Thymus (tissue), 11 donors: Measurements from ENCODE around the gene ZNF521. TPM values are rescaled to one million over a fixed set of nuclear protein-coding genes. Genes with fewer than 3 reads are reported as not detected.

Experiments
- DNase-seq, 9 donors: peaks; one replicate each; pipeline ENCODE4 v3.0.0-alpha.2; 2013; ENCODE audit warnings: low spot score in 9 of 9, low read depth in 6 of 9, missing footprints in 1 of 9
- H3K27ac ChIP-seq, 2 donors: one replicate each; pipeline ENCODE4 v1.5.1; 2013; ENCODE audit warnings: control low read depth in 1 of 2, low read depth in 1 of 2, low read length in 1 of 2, mild to moderate bottlenecking in 1 of 2, moderate library complexity in 1 of 2
- H3K27me3 ChIP-seq, 2 donors: one replicate each; pipeline ENCODE4 v1.5.1; 2013; ENCODE audit warnings: low read length in 1 of 2; ENCODE audit not compliant: control insufficient read depth in 2 of 2, insufficient read depth in 1 of 2
- H3K36me3 ChIP-seq, 2 donors: one replicate each; pipeline ENCODE4 v1.5.1; 2013; ENCODE audit warnings: low read length in 1 of 2, mild to moderate bottlenecking in 1 of 2, moderate library complexity in 1 of 2; ENCODE audit not compliant: control insufficient read depth in 2 of 2, insufficient read depth in 2 of 2
- H3K4me1 ChIP-seq, 2 donors: one replicate each; pipeline ENCODE4 v1.5.1; 2013; ENCODE audit warnings: low read length in 2 of 2; ENCODE audit not compliant: control insufficient read depth in 2 of 2, insufficient read depth in 2 of 2
- H3K4me3 ChIP-seq, 2 donors: one replicate each; pipeline ENCODE4 v1.5.1; 2013; ENCODE audit warnings: low read length in 2 of 2, control low read depth in 1 of 2, mild to moderate bottlenecking in 1 of 2
- H3K9me3 ChIP-seq, 2 donors: one replicate each; pipeline ENCODE4 v1.5.1; 2013; ENCODE audit warnings: low read length in 1 of 2, mild to moderate bottlenecking in 1 of 2; ENCODE audit not compliant: control insufficient read depth in 2 of 2, insufficient read depth in 1 of 2
- WGBS: extraction: QIAGEN DNeasy Blood & Tissue Kit; methylation state at CpG from one replicate; pipeline ENCODE4 v1.1.7; 2013; 5-methylcytosine and 5-hydroxymethylcytosine counted together
- polyA plus RNA-seq: library from polyadenylated mRNA; stranded (reverse); fragments of 200-250 nt; gene quantifications from one replicate; pipeline ENCODE4 v1.2.3, GENCODE V29; 2013
- total RNA-seq: library from RNA; stranded (reverse); fragments of 120-200 nt; gene quantifications from one replicate; pipeline ENCODE4 v1.2.4, GENCODE V29; 2013
- donor health status: healthy.

ZNF521 gene
- total and polyA plus RNA-seq, 2 donors, result 3.7 to 9.2 TPM

DNA sequence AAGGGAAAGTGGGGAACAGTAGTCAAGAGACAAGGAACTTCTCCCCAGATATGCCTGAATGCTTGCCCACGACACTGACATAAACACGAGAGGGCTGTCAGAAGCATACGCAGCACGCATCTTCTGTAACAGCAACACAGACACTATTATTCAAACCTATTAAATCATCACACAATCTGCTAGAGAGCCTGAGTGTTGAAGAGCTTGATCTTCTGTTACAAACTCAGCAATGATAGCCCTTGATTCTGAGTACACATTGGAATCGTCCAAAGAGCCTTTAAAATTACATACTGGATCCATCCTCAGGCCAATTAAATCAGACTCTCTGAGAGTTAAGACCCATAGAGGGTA lies 111.6 kb downstream of the ZNF521 start:
- Histone ChIP-seq H3K27me3 (no peaks in the 10 kb centered on the region), H3K36me3 (no peaks in the 10 kb centered on the region), H3K9me3 (no peaks in the 10 kb centered on the region), H3K4me3 (no peak overlapping the region), H3K4me1 (peaks cover 7 to 25% of the 10 kb centered on the region in 2 donors), H3K27ac (no peak overlapping the region)
- 96% methylated on average over 5 of the region's 5 CpGs for WGBS
- DNase-seq, result no peak

DNA sequence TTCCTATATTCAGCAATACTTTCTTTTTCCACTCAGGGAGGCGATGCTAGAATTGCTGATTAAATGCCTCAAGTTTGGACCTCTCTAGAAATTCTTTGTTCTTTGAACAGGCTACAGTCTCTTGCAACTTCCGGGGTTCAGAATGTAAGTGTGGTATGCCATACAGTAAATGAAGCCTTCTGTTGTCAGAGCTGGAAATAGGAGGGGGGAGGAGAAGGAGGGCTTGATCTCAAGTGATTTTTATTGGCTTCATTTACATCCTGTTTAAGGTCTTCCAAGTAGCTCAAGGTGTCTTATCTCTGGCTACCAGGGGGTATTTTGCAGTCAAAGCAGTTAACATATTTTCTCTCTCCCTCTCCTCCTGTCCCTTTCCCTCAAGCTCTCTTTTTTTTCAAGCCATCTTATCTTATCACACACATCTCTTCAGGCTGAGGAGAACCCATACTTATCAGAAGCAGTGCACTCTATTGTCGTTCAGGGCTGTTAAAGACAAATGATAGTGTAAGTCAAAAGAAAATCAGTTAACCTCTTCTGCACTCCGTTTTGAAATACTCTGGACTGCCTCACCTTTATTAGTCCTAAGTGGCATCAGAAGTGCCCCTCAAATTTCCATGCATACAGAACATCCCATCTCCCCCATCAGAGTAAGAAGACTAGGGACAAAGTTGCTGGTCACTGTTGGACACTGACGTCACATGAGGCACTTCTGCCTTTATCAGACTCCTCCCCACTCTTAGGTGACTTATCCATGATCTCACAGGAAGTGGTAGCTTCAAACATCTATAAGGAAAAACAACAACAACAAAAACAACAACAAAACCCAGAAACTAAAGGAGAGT lies 112.2 kb downstream of the ZNF521 start:
- no peaks in the 10 kb centered on the region for H3K9me3 ChIP-seq
- no peaks in the 10 kb centered on the region for H3K36me3 ChIP-seq
- peak in 8 of 9 donors; percentile 36 to 83 (median 58) for DNase-seq
- H3K4me3 ChIP-seq, result no peak overlapping the region
- H3K4me1 ChIP-seq, result peaks cover 7 to 25% of the 10 kb centered on the region in 2 donors
- H3K27me3 ChIP-seq, result no peaks in the 10 kb centered on the region
- peak overlapping the region in 1 of 2 donors; percentile 75 for H3K27ac ChIP-seq
- 18% methylated on average over 5 of the region's 5 CpGs for WGBS

DNA sequence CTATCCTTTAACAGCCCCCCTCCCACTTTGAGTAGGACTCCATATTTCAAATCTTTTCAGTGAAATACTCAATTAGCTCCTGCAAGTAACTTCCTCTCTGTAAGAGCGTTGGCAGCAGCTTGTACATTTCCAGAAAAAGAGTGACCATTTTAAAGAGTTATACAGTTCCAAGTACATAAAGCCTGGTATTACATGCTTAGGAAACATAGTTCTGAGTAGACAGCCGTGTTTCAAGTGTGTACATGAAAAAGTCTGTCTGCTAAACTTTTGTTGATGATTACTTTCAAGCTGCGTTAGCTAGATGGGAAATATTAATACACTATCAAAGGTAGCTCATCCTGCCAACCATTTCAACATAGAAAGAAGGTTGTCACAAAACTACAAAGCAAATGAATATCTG lies 112.8 kb downstream of the ZNF521 start:
- no peak for DNase-seq
- H3K27me3 ChIP-seq, result no peaks in the 10 kb centered on the region
- no peaks in the 10 kb centered on the region for H3K9me3 ChIP-seq
- H3K36me3 ChIP-seq, result no peaks in the 10 kb centered on the region
- H3K4me3 ChIP-seq, result no peak overlapping the region
- H3K27ac ChIP-seq, result peak overlapping the region in 1 of 2 donors; percentile 75
- WGBS, result 42% methylated on average over 3 of the region's 3 CpGs
- H3K4me1 ChIP-seq, result peaks cover 7 to 22% of the 10 kb centered on the region in 2 donors

GRCh38 chr18:25237571-25238267 lies 114.2 kb downstream of the ZNF521 start:
- DNase-seq, result peak in 1 of 9 donors; percentile 16
- WGBS, result 96% methylated on average over 3 of the region's 3 CpGs
- Histone ChIP-seq H3K27me3 (no peaks in the 10 kb centered on the region), H3K4me1 (peaks cover 7 to 19% of the 10 kb centered on the region in 2 donors), H3K9me3 (no peaks in the 10 kb centered on the region), H3K27ac (no peak overlapping the region), H3K4me3 (no peak overlapping the region), H3K36me3 (no peaks in the 10 kb centered on the region)

DNA sequence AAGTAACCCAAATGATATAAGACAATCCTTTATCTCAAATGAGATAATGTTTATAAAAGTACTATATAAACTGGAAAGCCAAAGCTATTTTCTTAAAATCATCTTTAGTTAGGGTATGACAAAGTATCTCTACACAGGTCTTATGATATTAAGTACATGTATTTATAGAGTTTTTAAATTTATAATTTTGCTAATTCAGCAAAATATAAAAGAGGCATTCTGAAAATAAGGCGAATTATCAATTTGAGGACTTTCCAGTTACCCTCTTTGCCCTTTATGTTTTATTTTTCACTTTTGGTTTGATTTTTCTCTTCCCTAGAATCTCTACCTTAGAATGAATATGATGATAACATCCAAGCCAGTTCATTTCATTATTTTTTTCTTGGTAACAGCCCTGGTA lies 115.2 kb downstream of the ZNF521 start:
- Histone ChIP-seq H3K27ac (no peak overlapping the region), H3K9me3 (no peaks in the 10 kb centered on the region), H3K4me3 (no peak overlapping the region), H3K36me3 (no peaks in the 10 kb centered on the region), H3K4me1 (peaks cover 7 to 21% of the 10 kb centered on the region in 2 donors), H3K27me3 (no peaks in the 10 kb centered on the region)
- WGBS, result 98% methylated on average over 1 of the region's 1 CpG
- DNase-seq, result no peak

- H3K27ac ChIP-seq, result no peak overlapping the region
- no peaks in the 10 kb centered on the region for H3K36me3 ChIP-seq
- H3K4me3 ChIP-seq, result no peak overlapping the region
- H3K27me3 ChIP-seq, result no peaks in the 10 kb centered on the region
- DNase-seq, result no peak
- H3K4me1 ChIP-seq, result peaks cover 7 to 34% of the 10 kb centered on the region in 2 donors
- 86% methylated on average over 9 of the region's 9 CpGs for WGBS
- no peaks in the 10 kb centered on the region for H3K9me3 ChIP-seq
Observed at GRCh38 chr18:25235401-25236042, 116.4 kb downstream of the ZNF521 start.

DNA sequence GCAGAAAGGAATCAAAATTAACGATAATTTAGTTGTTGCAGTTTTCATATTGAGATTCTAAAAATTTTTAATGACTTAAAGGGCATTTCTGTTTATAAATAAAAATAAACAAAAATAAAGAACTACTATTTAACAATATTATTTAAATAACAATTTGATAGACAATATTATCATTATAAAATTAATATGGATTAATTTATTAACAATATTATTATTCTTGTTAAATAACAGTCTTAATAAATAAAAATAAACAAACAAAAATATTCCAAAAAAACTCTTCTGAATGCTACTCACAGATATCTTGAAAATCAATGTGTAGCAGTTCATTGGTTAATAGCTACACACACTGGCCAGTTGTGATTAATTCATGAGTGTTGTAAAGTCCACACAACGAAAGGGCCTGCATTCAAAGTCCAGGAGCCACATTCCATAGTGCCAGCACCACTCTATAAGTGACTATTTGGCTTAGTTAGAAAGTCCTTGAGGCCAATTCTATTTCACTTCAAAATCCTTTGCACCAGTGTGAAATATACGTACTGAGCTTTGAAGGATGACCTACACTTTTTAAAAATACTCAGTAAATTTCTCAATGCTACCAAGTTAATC lies 117.1 kb downstream of the ZNF521 start:
- no peak overlapping the region for H3K27ac ChIP-seq
- no peaks in the 10 kb centered on the region for H3K9me3 ChIP-seq
- WGBS, result 98% methylated on average over 3 of the region's 3 CpGs
- no peak for DNase-seq
- no peak overlapping the region for H3K4me3 ChIP-seq
- peaks cover 6 to 30% of the 10 kb centered on the region in 2 donors for H3K4me1 ChIP-seq
- no peaks in the 10 kb centered on the region for H3K27me3 ChIP-seq
- H3K36me3 ChIP-seq, result no peaks in the 10 kb centered on the region

GRCh38 chr18:25234322-25234639 lies 117.7 kb downstream of the ZNF521 start:
- H3K4me3 ChIP-seq, result no peak overlapping the region
- H3K27ac ChIP-seq, result peak overlapping the region in 1 of 2 donors; percentile 53
- peaks cover 1 to 25% of the 10 kb centered on the region in 2 donors for H3K4me1 ChIP-seq
- no peaks in the 10 kb centered on the region for H3K9me3 ChIP-seq
- DNase-seq, result no peak
- no peaks in the 10 kb centered on the region for H3K27me3 ChIP-seq
- no peaks in the 10 kb centered on the region for H3K36me3 ChIP-seq
- WGBS, result 93% methylated on average over 1 of the region's 1 CpG
